OCI-LY7 (cell line): ENCODE measurements around the gene THRA. TPM values are rescaled to one million over a fixed set of nuclear protein-coding genes. Genes with fewer than 3 reads are reported as not detected.

Experiments
- BruUV-seq: library from RNA; stranded (reverse); fragments of 400-500 nt; replicated peaks from 2 replicates; lab custom pipeline; 2021; lab: Mats Ljungman, UMichigan
- CTCF ChIA-PET: fragments of 300-600 bp; sonication (Branson Sonifier 250); formaldehyde crosslinking; loops from one replicate; lab custom pipeline; 2022; ENCODE audit warnings: antibody characterized with exemption; ENCODE audit not compliant: unreplicated experiment; lab: Charles Lee
- POLR2A ChIA-PET: fragments of 300-600 bp; sonication (Branson Sonifier 250); formaldehyde crosslinking; loops from one replicate; lab custom pipeline; 2022; ENCODE audit warnings: antibody characterized with exemption; lab: Charles Lee
- DNase-seq: peaks from one replicate; pipeline ENCODE4 v3.0.0-alpha.2; 2015; ENCODE audit warnings: low spot score
- H2AFZ ChIP-seq: fragments of 200-600 bp; sonication (generic), shearing (Covaris generic); 2 replicates; pipeline ENCODE4 v1.6.1; 2014; ENCODE audit warnings: mild to moderate bottlenecking, antibody characterized with exemption, low read length, moderate library complexity
- H3K27ac ChIP-seq: fragments of 200-600 bp; sonication (generic); 2 replicates; pipeline ENCODE4 v1.5.1; 2014; ENCODE audit warnings: mixed run types, low read depth, mild to moderate bottlenecking, moderate library complexity, low read length, inconsistent platforms; ENCODE audit not compliant: poor library complexity, severe bottlenecking
- H3K36me3 ChIP-seq: fragments of 200-600 bp; sonication (generic); 2 replicates; pipeline ENCODE4 v1.6.1; 2014; ENCODE audit warnings: mild to moderate bottlenecking, antibody characterized with exemption, low read length, moderate library complexity, mixed read lengths; ENCODE audit not compliant: insufficient read depth
- H3K4me1 ChIP-seq: fragments of 200-600 bp; sonication (generic); 2 replicates; pipeline ENCODE4 v1.5.1; 2014; ENCODE audit warnings: mild to moderate bottlenecking, low read length; ENCODE audit not compliant: insufficient read depth, poor library complexity, severe bottlenecking
- H3K4me2 ChIP-seq: fragments of 200-600 bp; sonication (generic); 2 replicates; pipeline ENCODE4 v1.6.1; 2014; ENCODE audit warnings: mild to moderate bottlenecking, low read length
- H3K4me3 ChIP-seq: fragments of 200-600 bp; sonication (generic); 2 replicates; pipeline ENCODE4 v1.5.1; 2014; ENCODE audit warnings: mild to moderate bottlenecking, low read depth, low read length; ENCODE audit not compliant: poor library complexity, severe bottlenecking
- H3K79me2 ChIP-seq: fragments of 200-600 bp; sonication (generic); 2 replicates; pipeline ENCODE4 v1.6.1; 2016; ENCODE audit warnings: low read depth, mild to moderate bottlenecking, low read length, moderate library complexity, mixed read lengths; ENCODE audit not compliant: insufficient read depth
- H3K9me2 ChIP-seq: fragments of 200-600 bp; sonication (generic); 2 replicates; pipeline ENCODE4 v1.6.1; 2016; ENCODE audit warnings: mild to moderate bottlenecking, low read length, mixed read lengths; ENCODE audit not compliant: insufficient read depth
- H3K9me3 ChIP-seq: fragments of 200-600 bp; sonication (generic); 2 replicates; pipeline ENCODE4 v1.6.1; 2014; ENCODE audit warnings: mild to moderate bottlenecking, mixed run types, low read length, mixed read lengths
- H4K20me1 ChIP-seq: fragments of 200-600 bp; sonication (generic); 2 replicates; pipeline ENCODE4 v1.6.1; 2014; ENCODE audit warnings: mild to moderate bottlenecking, antibody characterized with exemption, low read length, moderate library complexity, mixed read lengths; ENCODE audit not compliant: insufficient read depth
- CTCF ChIP-seq: fragments of 200-600 bp; sonication (generic); conservative IDR thresholded peaks from 2 replicates; pipeline ENCODE4 v1.5.1; 2014; ENCODE audit warnings: mild to moderate bottlenecking, antibody characterized with exemption, low read length, moderate library complexity, mixed read lengths
- EZH2phosphoT487 ChIP-seq: fragments of 200-600 bp; sonication (generic); IDR thresholded peaks from 2 replicates; pipeline ENCODE4 v1.6.1; 2018; ENCODE audit warnings: low read depth, borderline replicate concordance, mild to moderate bottlenecking, mixed run types, antibody characterized with exemption, low read length, moderate library complexity, mixed read lengths
- intact Hi-C: fragments of 100-400 bp; cut with micrococcal nuclease; formaldehyde crosslinking; loops from one replicate; pipeline ENCODE4 v1.10.0; 2022; ENCODE audit not compliant: unreplicated experiment
- total RNA-seq, 2 experiments: library from RNA; depleted of rRNA in 1 of 2; stranded (reverse); fragments of >200 nt in 1 of 2; shearing (Covaris generic) in 1 of 2; gene quantifications; 2 replicates each; pipeline ENCODE4 v1.2.3, GENCODE V29; 2014 to 2022

THRA gene
- total RNA-seq, 2 experiments from 2014 or later: 3.9 to 9.3 TPM

- Histone ChIP-seq H3K9me3 (no peaks in the 10 kb centered on the region), H3K4me3 (no peak overlapping the region), H4K20me1 (no peaks in the 10 kb centered on the region), H3K4me1 (peaks cover 31% of the 10 kb centered on the region), H3K4me2 (no peak overlapping the region), H3K79me2 (peaks cover 3% of the 10 kb centered on the region; the same call in 1 of the 2 replicates), H2AFZ (no peak overlapping the region), H3K9me2 (no peaks in the 10 kb centered on the region), H3K36me3 (no peaks in the 10 kb centered on the region), H3K27ac (no peak overlapping the region)
- no TSS peak for BruUV-seq
- intact Hi-C loops: no loop called here
- DNase-seq: no peak
- TF ChIP-seq EZH2phosphoT487 (no peak), CTCF (no peak)
- CTCF ChIA-PET: no interaction called here
- POLR2A ChIA-PET: no interaction called here
These were observed 42.1 kb downstream of the THRA start for GRCh38 chr17:40104594-40105486.

DNA sequence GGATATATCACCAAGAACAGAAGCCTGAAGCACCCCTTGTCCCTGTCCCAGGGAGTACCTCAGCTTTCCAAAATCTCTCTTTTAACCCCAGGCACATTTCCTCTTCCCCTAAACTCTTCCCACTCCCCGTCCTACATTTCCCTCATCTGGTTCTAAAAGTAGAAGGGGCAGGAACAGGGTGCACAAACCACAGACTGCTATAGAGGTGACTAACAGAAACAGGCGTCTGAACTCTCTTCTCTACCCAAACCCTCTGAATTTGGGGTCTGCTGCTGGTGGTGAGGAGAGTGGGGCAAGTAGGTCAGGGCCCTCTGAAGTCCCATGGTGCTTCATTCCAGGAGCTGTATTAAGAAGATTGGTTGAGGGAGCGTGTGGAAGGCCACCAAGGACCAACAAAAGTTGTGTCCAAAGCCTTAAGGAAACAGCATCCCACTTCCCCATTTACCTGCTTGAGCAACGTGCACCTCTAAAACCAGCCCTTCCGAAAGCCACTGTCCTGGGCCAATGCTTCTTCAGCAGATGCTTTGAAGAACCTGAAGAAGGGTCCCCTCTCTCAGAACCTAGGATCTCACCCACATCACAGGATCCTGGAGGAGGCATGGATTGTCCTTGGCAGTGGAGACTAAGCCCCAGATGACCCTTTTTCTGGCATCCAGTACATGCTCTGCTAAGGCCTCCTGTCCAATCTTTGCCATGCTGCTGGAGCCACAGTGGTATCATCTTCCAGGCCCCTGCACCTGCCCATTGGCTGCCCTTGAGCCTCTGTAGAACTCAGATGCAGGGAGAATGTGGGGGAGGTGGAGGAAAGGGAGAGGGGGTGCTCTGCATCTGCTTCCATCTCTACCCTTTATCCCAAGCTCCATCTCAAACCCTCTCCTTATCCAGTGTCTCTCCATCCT is 43.3 kb downstream of the THRA start:
- Histone ChIP-seq H3K79me2 (no peaks in the 10 kb centered on the region), H3K9me3 (no peaks in the 10 kb centered on the region), H3K4me1 (peaks cover 32% of the 10 kb centered on the region), H3K4me2 (no peak overlapping the region), H2AFZ (no peak overlapping the region), H3K9me2 (no peaks in the 10 kb centered on the region), H3K27ac (no peak overlapping the region), H4K20me1 (no peaks in the 10 kb centered on the region), H3K4me3 (no peak overlapping the region), H3K36me3 (no peaks in the 10 kb centered on the region)
- no peak for TF ChIP-seq CTCF
- no peak for TF ChIP-seq EZH2phosphoT487
- no TSS peak for BruUV-seq
- intact Hi-C loops: no loop called here
- POLR2A ChIA-PET: no interaction called here
- CTCF ChIA-PET: no interaction called here
- no peak for DNase-seq
